Measurements from ENCODE around the gene PACSIN2.

DNA sequence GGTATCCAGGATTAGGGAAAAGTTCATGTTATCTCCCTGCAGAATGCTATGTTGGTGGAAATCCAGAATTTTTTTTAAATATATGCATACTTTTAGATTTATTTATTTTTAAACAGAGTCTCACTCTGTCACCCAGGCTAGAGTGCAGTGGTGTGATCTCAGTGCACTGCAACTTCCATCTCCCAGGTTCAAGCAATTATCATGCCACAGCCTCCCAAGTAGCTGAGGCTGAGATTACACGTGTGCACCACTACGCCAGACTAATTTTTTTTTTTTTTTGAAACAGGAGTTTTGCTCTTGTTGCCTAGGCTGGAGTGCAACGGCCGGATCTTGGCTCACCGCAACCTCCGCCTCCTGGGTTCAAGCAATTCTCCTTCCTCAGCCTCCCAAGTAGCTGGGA, 2.6 kb downstream of the PACSIN2 start:
- no peak for TF ChIP-seq REST (IDR thresholded peaks at IDR 0.05; ENCODE audit: insufficient read depth in 1 of 2, low read depth in 2 of 2, low read length in 2 of 2)
- TF ChIP-seq SIN3A (IDR thresholded peaks at IDR 0.05; ENCODE audit: borderline replicate concordance, insufficient read depth, low read length): no peak
- TF ChIP-seq POLR2AphosphoS5 (IDR thresholded peaks at IDR 0.05; ENCODE audit: low read depth, low read length): no peak
- TF ChIP-seq FOXP2 (optimal IDR thresholded peaks at IDR 0.05; ENCODE audit: borderline replicate concordance, extremely low read depth, extremely low read length, insufficient read depth): no peak

All from PFSK-1 (cell line).